PC-3 (cell line): ENCODE results near the gene EFEMP1. TPM values are rescaled to one million over a fixed set of nuclear protein-coding genes. Genes with fewer than 3 reads are reported as not detected.
A peak's percentile ranks its signal among the peaks of the same experiment; 100 is the strongest.

ENCODE experiments used
- ATAC-seq: fragments of 200-7000 bp; cut with Tn5 transposase; 2 replicates; pipeline ENCODE4 v1.9.1; 2020; ENCODE audit warnings: mild to moderate bottlenecking, moderate library complexity
- BruUV-seq: library from RNA; stranded (reverse); fragments of 400-500 nt; replicated peaks from 2 replicates; lab custom pipeline; 2021; lab: Mats Ljungman, UMichigan
- CTCF ChIA-PET: fragments of 300-600 bp; sonication (Branson Sonifier 250); formaldehyde crosslinking; loops from one replicate; lab custom pipeline; 2022; ENCODE audit warnings: antibody characterized with exemption; lab: Charles Lee
- POLR2A ChIA-PET: fragments of 300-600 bp; sonication (Branson Sonifier 250); formaldehyde crosslinking; loops from one replicate; lab custom pipeline; 2022; ENCODE audit warnings: antibody characterized with exemption; ENCODE audit not compliant: unreplicated experiment; lab: Charles Lee
- DNase-seq: peaks from one replicate; pipeline ENCODE4 v3.0.0-alpha.2; 2015
- H2AFZ ChIP-seq: fragments of 300-600 bp; sonication (generic); 2 replicates; pipeline ENCODE4 v1.6.0; 2016; ENCODE audit warnings: antibody characterized with exemption, low read length
- H3F3A ChIP-seq: fragments of 300-600 bp; sonication (generic); one replicate; pipeline ENCODE4 v1.6.0; 2017; ENCODE audit warnings: antibody characterized with exemption, low read length, control low read depth, mild to moderate bottlenecking; ENCODE audit not compliant: unreplicated experiment
- H3K27ac ChIP-seq: fragments of 300-600 bp; sonication (generic); 2 replicates; pipeline ENCODE4 v1.5.1; 2016; ENCODE audit warnings: mild to moderate bottlenecking, low read length
- H3K27me3 ChIP-seq: fragments of 300-600 bp; sonication (generic); 2 replicates; pipeline ENCODE4 v1.6.1; 2016; ENCODE audit warnings: low read length, mixed read lengths
- H3K36me3 ChIP-seq: fragments of 300-600 bp; sonication (generic); 2 replicates; pipeline ENCODE4 v1.6.1; 2016; ENCODE audit warnings: low read depth, mixed run types, low read length, mixed read lengths
- H3K4me1 ChIP-seq: fragments of 300-600 bp; sonication (generic); 2 replicates; pipeline ENCODE4 v1.5.1; 2016; ENCODE audit warnings: low read length; ENCODE audit not compliant: insufficient read depth
- H3K4me2 ChIP-seq: fragments of 300-600 bp; sonication (generic); 2 replicates; pipeline ENCODE4 v1.6.0; 2016; ENCODE audit warnings: low read length
- H3K4me3 ChIP-seq: fragments of 300-600 bp; sonication (generic); 2 replicates; pipeline ENCODE4 v1.5.1; 2016; ENCODE audit warnings: mild to moderate bottlenecking, low read length, mixed read lengths
- H3K79me2 ChIP-seq: fragments of 300-600 bp; sonication (generic); 2 replicates; pipeline ENCODE4 v1.6.1; 2017; ENCODE audit warnings: low read length, mixed read lengths
- H3K9ac ChIP-seq: fragments of 300-600 bp; sonication (generic); 2 replicates; pipeline ENCODE4 v1.6.0; 2016; ENCODE audit warnings: mild to moderate bottlenecking, low read length
- H3K9me2 ChIP-seq: fragments of 300-600 bp; sonication (generic); replicated peaks from 2 replicates; pipeline ENCODE4 v1.6.1; 2016; ENCODE audit warnings: mixed run types, low read length, mixed read lengths
- H3K9me3 ChIP-seq: fragments of 300-600 bp; sonication (generic); 2 replicates; pipeline ENCODE4 v1.6.1; 2016; ENCODE audit warnings: low read length, mixed read lengths
- H4K20me1 ChIP-seq: fragments of 300-600 bp; sonication (generic); 2 replicates; pipeline ENCODE4 v1.6.1; 2016; ENCODE audit warnings: low read length, mixed read lengths
- EZH2 ChIP-seq: fragments of 300-600 bp; sonication (generic); IDR thresholded peaks from one replicate; pipeline ENCODE4 v1.6.1; 2017; ENCODE audit warnings: antibody characterized with exemption, mild to moderate bottlenecking, low read length; ENCODE audit not compliant: unreplicated experiment
- EZH2phosphoT487 ChIP-seq: fragments of 300-600 bp; sonication (generic); IDR thresholded peaks from 2 replicates; pipeline ENCODE4 v1.6.1; 2018; ENCODE audit warnings: mild to moderate bottlenecking, antibody characterized with exemption, low read length, borderline replicate concordance
- intact Hi-C: fragments of 100-400 bp; cut with micrococcal nuclease; formaldehyde crosslinking; loops from 2 replicates; pipeline ENCODE4 v1.9.0; 2023
- total RNA-seq: library from RNA; depleted of rRNA; stranded (reverse); fragments of >200 nt; gene quantifications from 2 replicates; pipeline ENCODE4 v1.2.3, GENCODE V29; 2014
- TF ChIP-seq, protein P1 (sequence below): fragments of 300-600 bp; sonication (generic); conservative IDR thresholded peaks from 2 replicates; pipeline ENCODE4 v1.5.1; 2017; ENCODE audit warnings: antibody characterized with exemption, low read depth, mild to moderate bottlenecking, low read length

Gene EFEMP1
- total RNA-seq, 1 experiment from 2014 or later, result 59.6 TPM

DNA sequence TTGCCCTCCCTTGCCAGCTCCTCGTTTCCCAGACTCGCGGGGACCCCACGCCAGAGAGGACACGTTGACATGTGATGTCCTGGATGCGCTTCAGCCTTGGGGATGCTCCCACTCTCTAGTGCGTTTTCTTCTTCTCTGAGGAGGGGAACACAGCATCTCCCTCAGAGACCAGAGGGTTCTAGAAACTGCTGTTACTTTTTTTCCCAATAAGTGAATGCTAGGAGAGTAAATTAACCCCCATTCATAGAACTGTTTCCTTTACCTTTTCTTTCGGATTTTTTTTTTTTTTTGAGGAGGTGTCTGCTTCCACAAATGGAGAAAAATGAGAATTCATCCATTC, 370 bp upstream of the EFEMP1 start:
- intact Hi-C loops, result loop anchor here (1.0 to 5.0 kb wide), 2 partner anchors 38 to 153 kb away; no protein-coding TSS in a partner anchor
- ATAC-seq (peak; percentile 19), DNase-seq (no peak)
- peak overlapping the region; percentile 83 for H3K4me3 ChIP-seq
- peak overlapping the region; percentile 95 for H3K4me2 ChIP-seq
- CTCF ChIA-PET, result no interaction called here
- peaks cover 18% of the 10 kb centered on the region for H3K4me1 ChIP-seq
- POLR2A ChIA-PET, result no interaction called here
- TF ChIP-seq, protein P1, sequence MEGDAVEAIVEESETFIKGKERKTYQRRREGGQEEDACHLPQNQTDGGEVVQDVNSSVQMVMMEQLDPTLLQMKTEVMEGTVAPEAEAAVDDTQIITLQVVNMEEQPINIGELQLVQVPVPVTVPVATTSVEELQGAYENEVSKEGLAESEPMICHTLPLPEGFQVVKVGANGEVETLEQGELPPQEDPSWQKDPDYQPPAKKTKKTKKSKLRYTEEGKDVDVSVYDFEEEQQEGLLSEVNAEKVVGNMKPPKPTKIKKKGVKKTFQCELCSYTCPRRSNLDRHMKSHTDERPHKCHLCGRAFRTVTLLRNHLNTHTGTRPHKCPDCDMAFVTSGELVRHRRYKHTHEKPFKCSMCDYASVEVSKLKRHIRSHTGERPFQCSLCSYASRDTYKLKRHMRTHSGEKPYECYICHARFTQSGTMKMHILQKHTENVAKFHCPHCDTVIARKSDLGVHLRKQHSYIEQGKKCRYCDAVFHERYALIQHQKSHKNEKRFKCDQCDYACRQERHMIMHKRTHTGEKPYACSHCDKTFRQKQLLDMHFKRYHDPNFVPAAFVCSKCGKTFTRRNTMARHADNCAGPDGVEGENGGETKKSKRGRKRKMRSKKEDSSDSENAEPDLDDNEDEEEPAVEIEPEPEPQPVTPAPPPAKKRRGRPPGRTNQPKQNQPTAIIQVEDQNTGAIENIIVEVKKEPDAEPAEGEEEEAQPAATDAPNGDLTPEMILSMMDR, result no peak
- TF ChIP-seq EZH2, result no peak
- TF ChIP-seq EZH2phosphoT487, result no peak
- H3F3A ChIP-seq, result no peaks in the 10 kb centered on the region
- no peaks in the 10 kb centered on the region for H3K27me3 ChIP-seq
- BruUV-seq, result no TSS peak
- H2AFZ ChIP-seq, result peak overlapping the region; percentile 94
- no peaks in the 10 kb centered on the region for H3K36me3 ChIP-seq
- H3K9ac ChIP-seq, result 0 out of 2 replicates have a peak overlapping the region, but pooled peaks have one; percentile 28
- no peak overlapping the region for H3K27ac ChIP-seq
- H3K79me2 ChIP-seq, result peaks cover 10% of the 10 kb centered on the region
- no peaks in the 10 kb centered on the region for H3K9me2 ChIP-seq
- no peaks in the 10 kb centered on the region for H4K20me1 ChIP-seq
- H3K9me3 ChIP-seq, result no peaks in the 10 kb centered on the region

DNA sequence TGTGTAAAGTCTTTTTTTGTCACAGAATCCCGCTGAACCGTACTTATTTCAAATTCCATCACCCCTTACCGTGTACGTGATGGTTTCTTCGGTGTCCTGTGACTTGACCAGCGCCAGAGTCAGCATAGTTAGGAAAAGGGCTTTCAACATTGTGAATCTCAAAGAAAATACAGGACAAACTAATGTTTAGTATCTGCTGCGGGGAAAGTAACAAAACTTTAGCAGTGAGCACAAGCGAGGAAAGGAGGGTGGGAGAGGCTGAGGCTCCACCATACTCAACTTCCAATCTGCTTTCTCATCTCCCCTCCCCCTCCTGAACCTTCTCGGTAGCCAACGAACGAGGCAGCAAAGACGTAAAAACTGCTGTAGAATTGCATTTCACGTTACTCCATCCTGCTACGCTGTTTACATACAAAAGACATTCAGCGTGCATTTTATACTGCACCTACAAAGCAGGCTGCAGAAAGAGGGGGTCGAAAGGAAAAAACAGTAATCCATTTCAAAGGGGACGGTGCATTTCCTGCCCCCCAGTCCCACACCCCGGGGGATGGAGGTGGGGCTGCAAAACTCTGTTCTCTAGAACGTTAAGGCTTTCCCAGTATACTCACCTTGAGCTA, 1.2 kb downstream of the EFEMP1 start:
- no peaks in the 10 kb centered on the region for H3K27me3 ChIP-seq
- intact Hi-C loops, result loop anchor here (5.0 kb wide), 1 partner anchor 40 kb away; no protein-coding TSS in a partner anchor
- H3K9me3 ChIP-seq, result no peaks in the 10 kb centered on the region
- H3K27ac ChIP-seq, result no peak overlapping the region
- H3K4me2 ChIP-seq, result peak overlapping the region; percentile 95
- TF ChIP-seq, protein P1, result no peak
- TF ChIP-seq EZH2, result no peak
- peaks cover 10% of the 10 kb centered on the region for H3K79me2 ChIP-seq
- no peak overlapping the region for H3K9ac ChIP-seq
- ATAC-seq (no peak), DNase-seq (no peak)
- H2AFZ ChIP-seq, result peak overlapping the region; percentile 94
- no peaks in the 10 kb centered on the region for H3F3A ChIP-seq
- no peaks in the 10 kb centered on the region for H4K20me1 ChIP-seq
- H3K9me2 ChIP-seq, result no peaks in the 10 kb centered on the region
- BruUV-seq, result no TSS peak
- peaks cover 18% of the 10 kb centered on the region for H3K4me1 ChIP-seq
- peak overlapping the region; percentile 83 for H3K4me3 ChIP-seq
- no peaks in the 10 kb centered on the region for H3K36me3 ChIP-seq
- CTCF ChIA-PET, result interaction anchor here (0.7 kb wide), 1 partner anchor 61 kb away, joined by 4 read pairs; no protein-coding TSS in a partner anchor
- POLR2A ChIA-PET, result no interaction called here

DNA sequence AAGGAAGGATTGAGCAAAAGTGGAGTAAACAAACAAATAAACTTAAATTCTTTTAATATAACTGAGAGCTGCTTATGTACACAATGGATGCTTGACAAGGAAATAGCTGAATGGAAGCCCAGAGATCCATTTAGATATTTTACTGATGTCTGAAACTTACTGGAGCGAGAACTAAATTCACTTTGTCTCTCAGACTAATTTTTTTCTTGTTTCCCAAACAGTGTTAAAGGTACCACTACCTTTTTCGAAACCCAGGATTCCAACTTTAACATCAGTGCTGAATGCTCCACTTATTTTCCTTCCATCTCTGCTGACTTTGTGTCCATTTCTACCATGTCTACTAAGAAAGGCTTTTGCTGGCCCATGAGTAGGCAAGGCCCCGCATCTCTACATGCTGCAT, 4.0 kb downstream of the EFEMP1 start:
- Histone ChIP-seq H3K9ac (no peak overlapping the region), H3K9me3 (no peaks in the 10 kb centered on the region), H3K27me3 (no peaks in the 10 kb centered on the region), H3K79me2 (peaks cover 10% of the 10 kb centered on the region), H4K20me1 (no peaks in the 10 kb centered on the region), H3K4me3 (no peak overlapping the region), H3K9me2 (no peaks in the 10 kb centered on the region), H3F3A (no peaks in the 10 kb centered on the region), H3K27ac (no peak overlapping the region), H3K4me2 (no peak overlapping the region), H3K36me3 (no peaks in the 10 kb centered on the region), H2AFZ (no peak overlapping the region), H3K4me1 (peaks cover 28% of the 10 kb centered on the region)
- POLR2A ChIA-PET, result no interaction called here
- CTCF ChIA-PET, result no interaction called here
- no TSS peak for BruUV-seq
- intact Hi-C loops, result no loop called here
- TF ChIP-seq, protein P1, result no peak
- no peak for ATAC-seq
- no peak for DNase-seq
